Fibroblast of villous mesenchyme (primary cell): ENCODE data around the gene PCSK6. TPM values are rescaled to one million over a fixed set of nuclear protein-coding genes. Genes with fewer than 3 reads are reported as not detected.

Source experiments
- DNase-seq: peaks from one replicate; pipeline ENCODE4 v3.0.0-alpha.2; 2010; ENCODE audit warnings: low read depth
- H3K4me3 ChIP-seq: 2 replicates; pipeline ENCODE4 v1.5.1; 2011; ENCODE audit warnings: low read depth, mild to moderate bottlenecking, low read length
- CTCF ChIP-seq: IDR thresholded peaks from 2 replicates; pipeline ENCODE4 v1.5.1; 2012; ENCODE audit warnings: low read depth, mild to moderate bottlenecking, low read length; ENCODE audit not compliant: insufficient read depth
- total RNA-seq: library from RNA; depleted of rRNA; stranded (reverse); fragments of >200 nt; gene quantifications from 2 replicates; pipeline ENCODE4 v1.2.3, GENCODE V29; 2012

Gene PCSK6
- total RNA-seq, 1 donor = 10.4 TPM

- no peak for DNase-seq
- H3K4me3 ChIP-seq = no peak overlapping the region
- TF ChIP-seq CTCF = no peak
These were observed 943 bp upstream of the PCSK6 start for GRCh38 chr15:101490408-101490891.

GRCh38 chr15:101489237-101489598 lies 289 bp downstream of the PCSK6 start:
- peak; percentile 37 for DNase-seq
- peak; percentile 8 for TF ChIP-seq CTCF
- H3K4me3 ChIP-seq = peak overlapping the region; percentile 25

- TF ChIP-seq CTCF = no peak
- H3K4me3 ChIP-seq = peak overlapping the region; percentile 53
- no peak for DNase-seq
These were observed 975 bp downstream of the PCSK6 start for GRCh38 chr15:101488300-101489164.

GRCh38 chr15:101486696-101487459 lies 2.6 kb downstream of the PCSK6 start:
- H3K4me3 ChIP-seq = no peak overlapping the region
- DNase-seq = no peak
- no peak for TF ChIP-seq CTCF

GRCh38 chr15:101483462-101483861 lies 6.0 kb downstream of the PCSK6 start:
- no peak for DNase-seq

More at GRCh38 chr15:101483462-101483861, 6.0 kb downstream of the PCSK6 start:
- H3K4me3 ChIP-seq = no peak overlapping the region
- no peak for TF ChIP-seq CTCF
